Measurements from ENCODE around the gene PRKD3. TPM values are rescaled to one million over a fixed set of nuclear protein-coding genes. Genes with fewer than 3 reads are reported as not detected.
A peak's percentile ranks its signal among the peaks of the same experiment; 100 is the strongest.

Gene PRKD3
- polyA plus RNA-seq, 2 donors: 3.7 to 3.8 TPM

GRCh38 chr2:37330681-37331080 lies 6.0 kb upstream of the PRKD3 start:
- no peaks in the 10 kb centered on the region for H3K36me3 ChIP-seq (ENCODE audit: control insufficient read depth in 2 of 2, insufficient read depth in 2 of 2, low read length in 1 of 2)
- H3K27me3 ChIP-seq (ENCODE audit: control insufficient read depth in 1 of 2, insufficient read depth in 2 of 2, low read length in 2 of 2): no peaks in the 10 kb centered on the region
- H3K4me1 ChIP-seq (ENCODE audit: control insufficient read depth in 2 of 2, insufficient read depth in 2 of 2, low read length in 1 of 2): peaks cover 0 to 2% of the 10 kb centered on the region in 2 donors
- H3K27ac ChIP-seq (ENCODE audit: low read depth in 2 of 2, low read length in 1 of 2): no peak overlapping the region
- H3K9me3 ChIP-seq (ENCODE audit: control insufficient read depth in 2 of 2, insufficient read depth in 1 of 2, low read depth in 1 of 2, low read length in 1 of 2): no peaks in the 10 kb centered on the region
- no peak overlapping the region for H3K4me3 ChIP-seq (ENCODE audit: low read depth in 1 of 2, low read length in 2 of 2)

- Histone ChIP-seq H3K36me3 (ENCODE audit: control insufficient read depth in 2 of 2, insufficient read depth in 2 of 2, low read length in 1 of 2) (no peaks in the 10 kb centered on the region), H3K4me1 (ENCODE audit: control insufficient read depth in 2 of 2, insufficient read depth in 2 of 2, low read length in 1 of 2) (peaks cover 0 to 3% of the 10 kb centered on the region in 2 donors), H3K27ac (ENCODE audit: low read depth in 2 of 2, low read length in 1 of 2) (no peak overlapping the region), H3K27me3 (ENCODE audit: control insufficient read depth in 1 of 2, insufficient read depth in 2 of 2, low read length in 2 of 2) (no peaks in the 10 kb centered on the region), H3K9me3 (ENCODE audit: control insufficient read depth in 2 of 2, insufficient read depth in 1 of 2, low read depth in 1 of 2, low read length in 1 of 2) (no peaks in the 10 kb centered on the region), H3K4me3 (ENCODE audit: low read depth in 1 of 2, low read length in 2 of 2) (no peak overlapping the region)
- 81 to 85% methylated on average over 8 of the region's 8 CpGs for WGBS, 2 donors
Observed at GRCh38 chr2:37326866-37327634, 2.4 kb upstream of the PRKD3 start.

- H3K27me3 ChIP-seq (ENCODE audit: control insufficient read depth in 1 of 2, insufficient read depth in 2 of 2, low read length in 2 of 2): no peaks in the 10 kb centered on the region
- H3K4me3 ChIP-seq (ENCODE audit: low read depth in 1 of 2, low read length in 2 of 2): no peak overlapping the region
- 9 to 12% methylated on average over 2 of the region's 2 CpGs for WGBS, 2 donors
- H3K36me3 ChIP-seq (ENCODE audit: control insufficient read depth in 2 of 2, insufficient read depth in 2 of 2, low read length in 1 of 2): no peaks in the 10 kb centered on the region
- H3K4me1 ChIP-seq (ENCODE audit: control insufficient read depth in 2 of 2, insufficient read depth in 2 of 2, low read length in 1 of 2): peaks cover 0 to 3% of the 10 kb centered on the region in 2 donors
- H3K9me3 ChIP-seq (ENCODE audit: control insufficient read depth in 2 of 2, insufficient read depth in 1 of 2, low read depth in 1 of 2, low read length in 1 of 2): no peaks in the 10 kb centered on the region
- H3K27ac ChIP-seq (ENCODE audit: low read depth in 2 of 2, low read length in 1 of 2): no peak overlapping the region
Observed at GRCh38 chr2:37326285-37326684, 1.7 kb upstream of the PRKD3 start.

DNA sequence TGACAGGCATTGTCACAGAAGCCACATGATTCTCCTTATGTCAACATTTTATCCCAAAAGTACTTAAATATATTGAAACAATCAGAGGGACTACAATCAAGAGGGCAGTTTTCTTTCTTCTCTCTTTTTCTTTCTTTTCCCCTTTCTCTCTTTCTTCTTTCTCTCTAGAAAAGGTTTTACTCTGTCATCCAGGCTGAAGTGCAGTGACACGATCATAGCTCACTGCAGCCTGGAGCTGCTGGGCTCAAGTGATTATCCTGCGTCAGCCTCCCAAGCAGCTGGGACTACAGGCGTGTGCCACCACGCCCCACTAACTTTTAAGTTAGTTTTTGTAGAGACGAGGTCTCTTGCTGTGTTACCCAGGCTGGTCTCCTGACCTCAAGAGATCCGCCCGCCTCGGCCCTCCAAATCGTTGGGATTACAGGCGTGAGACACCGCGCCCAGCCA lies 1.0 kb upstream of the PRKD3 start:
- WGBS, 2 donors: 77 to 83% methylated on average over 12 of the region's 12 CpGs
- Histone ChIP-seq H3K4me3 (ENCODE audit: low read depth in 1 of 2, low read length in 2 of 2) (peak overlapping the region in 1 of 2 donors; percentile 90), H3K9me3 (ENCODE audit: control insufficient read depth in 2 of 2, insufficient read depth in 1 of 2, low read depth in 1 of 2, low read length in 1 of 2) (no peaks in the 10 kb centered on the region), H3K27me3 (ENCODE audit: control insufficient read depth in 1 of 2, insufficient read depth in 2 of 2, low read length in 2 of 2) (no peaks in the 10 kb centered on the region), H3K4me1 (ENCODE audit: control insufficient read depth in 2 of 2, insufficient read depth in 2 of 2, low read length in 1 of 2) (peaks cover 0 to 3% of the 10 kb centered on the region in 2 donors), H3K27ac (ENCODE audit: low read depth in 2 of 2, low read length in 1 of 2) (peak overlapping the region; percentile 65 to 89), H3K36me3 (ENCODE audit: control insufficient read depth in 2 of 2, insufficient read depth in 2 of 2, low read length in 1 of 2) (no peaks in the 10 kb centered on the region)

DNA sequence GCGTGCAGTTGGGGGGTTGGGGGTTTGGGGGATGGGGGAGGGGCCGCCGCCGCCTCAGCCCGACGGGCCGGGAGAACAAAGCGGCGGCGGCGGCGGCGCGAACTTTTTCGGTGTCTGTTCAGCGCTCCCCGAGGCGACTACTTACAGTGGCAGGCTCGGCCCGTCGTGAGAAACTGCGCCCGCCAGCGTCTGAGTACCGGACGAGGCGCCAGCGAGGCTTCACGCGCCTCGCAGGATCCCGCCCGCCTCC lies 172 bp downstream of the PRKD3 start:
- Histone ChIP-seq H3K27me3 (ENCODE audit: control insufficient read depth in 1 of 2, insufficient read depth in 2 of 2, low read length in 2 of 2) (no peaks in the 10 kb centered on the region), H3K4me1 (ENCODE audit: control insufficient read depth in 2 of 2, insufficient read depth in 2 of 2, low read length in 1 of 2) (peaks cover 0 to 3% of the 10 kb centered on the region in 2 donors), H3K9me3 (ENCODE audit: control insufficient read depth in 2 of 2, insufficient read depth in 1 of 2, low read depth in 1 of 2, low read length in 1 of 2) (no peaks in the 10 kb centered on the region), H3K27ac (ENCODE audit: low read depth in 2 of 2, low read length in 1 of 2) (peak overlapping the region; percentile 78 to 89), H3K36me3 (ENCODE audit: control insufficient read depth in 2 of 2, insufficient read depth in 2 of 2, low read length in 1 of 2) (no peaks in the 10 kb centered on the region), H3K4me3 (ENCODE audit: low read depth in 1 of 2, low read length in 2 of 2) (peak overlapping the region; percentile 89 to 90)
- WGBS, 2 donors: 0% methylated on average over 33 of the region's 33 CpGs; no CpG with 5 or more reads in 1 of the 2 donors

DNA sequence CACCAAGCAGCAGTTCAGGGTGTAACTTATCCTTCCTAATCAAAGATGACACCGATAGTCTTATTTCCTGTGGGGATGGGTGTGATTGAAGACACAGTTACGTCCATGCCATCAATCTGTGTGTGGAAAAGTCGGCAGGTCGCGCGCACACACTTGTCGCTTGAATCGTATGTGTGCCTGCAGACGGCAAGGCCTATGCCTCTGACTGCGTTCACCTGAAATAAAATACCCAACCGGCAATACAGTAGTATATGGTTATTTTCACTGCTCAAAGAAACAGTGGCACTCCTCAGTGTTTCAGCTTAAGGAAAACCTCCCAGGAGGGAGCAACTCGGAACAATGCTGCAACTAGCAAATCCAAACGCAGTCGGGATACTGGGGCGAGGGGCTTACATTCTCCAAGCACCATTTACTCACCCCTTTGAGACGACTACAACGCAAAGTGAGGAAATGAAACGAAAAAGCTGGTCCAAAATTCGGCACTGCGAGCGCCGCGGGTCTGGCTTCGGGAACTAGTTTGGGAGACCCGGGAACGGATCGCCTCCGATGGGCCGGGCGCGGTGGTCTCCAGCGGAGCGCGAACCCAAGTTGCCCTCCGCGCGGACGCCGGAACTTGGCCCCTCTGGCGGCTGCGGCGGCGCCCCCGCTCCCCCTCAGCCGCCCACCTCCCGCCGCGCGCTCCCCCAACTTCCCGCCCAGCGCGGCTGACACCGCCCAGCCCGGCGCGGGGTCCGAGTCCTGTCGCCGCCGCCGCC lies 675 bp downstream of the PRKD3 start:
- Histone ChIP-seq H3K9me3 (ENCODE audit: control insufficient read depth in 2 of 2, insufficient read depth in 1 of 2, low read depth in 1 of 2, low read length in 1 of 2) (no peaks in the 10 kb centered on the region), H3K27me3 (ENCODE audit: control insufficient read depth in 1 of 2, insufficient read depth in 2 of 2, low read length in 2 of 2) (no peaks in the 10 kb centered on the region), H3K4me3 (ENCODE audit: low read depth in 1 of 2, low read length in 2 of 2) (peak overlapping the region; percentile 89 to 90), H3K4me1 (ENCODE audit: control insufficient read depth in 2 of 2, insufficient read depth in 2 of 2, low read length in 1 of 2) (peaks cover 0 to 3% of the 10 kb centered on the region in 2 donors), H3K36me3 (ENCODE audit: control insufficient read depth in 2 of 2, insufficient read depth in 2 of 2, low read length in 1 of 2) (no peaks in the 10 kb centered on the region), H3K27ac (ENCODE audit: low read depth in 2 of 2, low read length in 1 of 2) (peak overlapping the region; percentile 78 to 89)
- WGBS, 2 donors: 1% methylated on average over 40 to 61 of the region's 61 CpGs

DNA sequence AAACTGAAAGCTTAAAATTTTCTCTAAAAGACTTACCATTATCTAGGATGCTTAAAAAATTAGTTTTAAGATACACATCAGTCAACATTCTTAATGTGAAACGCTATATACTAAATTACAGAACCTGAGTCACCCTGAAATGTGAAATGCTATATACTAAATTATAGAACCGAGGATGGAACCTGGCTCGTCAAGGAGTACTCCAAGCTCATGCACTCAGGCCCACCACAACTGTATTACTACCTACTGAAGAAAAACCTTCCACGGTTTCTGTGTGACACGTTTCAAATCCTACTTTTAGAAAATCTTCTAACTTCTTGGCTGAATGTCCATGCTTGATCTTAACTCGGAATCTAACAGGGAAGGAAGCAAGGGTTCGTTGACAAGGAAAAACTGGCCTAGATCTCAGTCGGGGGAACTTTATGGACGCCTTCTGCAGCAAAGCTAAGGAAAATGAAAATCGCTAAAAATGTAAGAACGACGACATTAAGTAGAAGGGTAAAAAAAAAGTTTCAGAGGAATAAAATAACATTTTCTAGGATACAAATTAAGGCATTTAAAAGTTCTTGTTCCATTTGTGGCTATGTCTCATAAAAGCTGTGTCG lies 1.4 kb downstream of the PRKD3 start:
- H3K4me1 ChIP-seq (ENCODE audit: control insufficient read depth in 2 of 2, insufficient read depth in 2 of 2, low read length in 1 of 2): peaks cover 0 to 3% of the 10 kb centered on the region in 2 donors
- no peaks in the 10 kb centered on the region for H3K36me3 ChIP-seq (ENCODE audit: control insufficient read depth in 2 of 2, insufficient read depth in 2 of 2, low read length in 1 of 2)
- H3K4me3 ChIP-seq (ENCODE audit: low read depth in 1 of 2, low read length in 2 of 2): peak overlapping the region; percentile 89 to 90
- H3K9me3 ChIP-seq (ENCODE audit: control insufficient read depth in 2 of 2, insufficient read depth in 1 of 2, low read depth in 1 of 2, low read length in 1 of 2): no peaks in the 10 kb centered on the region
- peak overlapping the region in 1 of 2 donors; percentile 89 for H3K27ac ChIP-seq (ENCODE audit: low read depth in 2 of 2, low read length in 1 of 2)
- no peaks in the 10 kb centered on the region for H3K27me3 ChIP-seq (ENCODE audit: control insufficient read depth in 1 of 2, insufficient read depth in 2 of 2, low read length in 2 of 2)
- 17 to 27% methylated on average over 13 of the region's 13 CpGs for WGBS, 2 donors

DNA sequence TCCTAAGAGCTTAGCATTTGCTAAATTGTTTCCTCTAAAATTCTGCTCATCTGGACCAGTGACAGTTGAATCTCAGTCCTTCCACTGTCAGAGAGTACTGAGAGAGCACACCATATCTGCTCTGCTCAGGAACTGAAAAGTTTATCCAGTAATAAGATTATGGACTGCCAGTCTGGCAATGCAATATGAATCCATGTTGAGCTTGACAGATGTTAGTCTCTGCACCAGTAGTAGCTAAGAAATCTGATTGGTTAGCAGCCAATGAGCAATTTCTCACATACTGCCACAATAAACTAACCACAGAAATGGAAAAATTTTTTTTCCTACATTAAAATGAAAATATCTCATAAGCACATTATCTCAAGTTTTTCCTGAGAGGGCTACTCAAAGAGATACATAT lies 2.3 kb downstream of the PRKD3 start:
- H3K9me3 ChIP-seq (ENCODE audit: control insufficient read depth in 2 of 2, insufficient read depth in 1 of 2, low read depth in 1 of 2, low read length in 1 of 2): no peaks in the 10 kb centered on the region
- no peak overlapping the region for H3K27ac ChIP-seq (ENCODE audit: low read depth in 2 of 2, low read length in 1 of 2)
- H3K4me3 ChIP-seq (ENCODE audit: low read depth in 1 of 2, low read length in 2 of 2): no peak overlapping the region
- H3K36me3 ChIP-seq (ENCODE audit: control insufficient read depth in 2 of 2, insufficient read depth in 2 of 2, low read length in 1 of 2): no peaks in the 10 kb centered on the region
- H3K4me1 ChIP-seq (ENCODE audit: control insufficient read depth in 2 of 2, insufficient read depth in 2 of 2, low read length in 1 of 2): peaks cover 0 to 3% of the 10 kb centered on the region in 2 donors
- no peaks in the 10 kb centered on the region for H3K27me3 ChIP-seq (ENCODE audit: control insufficient read depth in 1 of 2, insufficient read depth in 2 of 2, low read length in 2 of 2)

DNA sequence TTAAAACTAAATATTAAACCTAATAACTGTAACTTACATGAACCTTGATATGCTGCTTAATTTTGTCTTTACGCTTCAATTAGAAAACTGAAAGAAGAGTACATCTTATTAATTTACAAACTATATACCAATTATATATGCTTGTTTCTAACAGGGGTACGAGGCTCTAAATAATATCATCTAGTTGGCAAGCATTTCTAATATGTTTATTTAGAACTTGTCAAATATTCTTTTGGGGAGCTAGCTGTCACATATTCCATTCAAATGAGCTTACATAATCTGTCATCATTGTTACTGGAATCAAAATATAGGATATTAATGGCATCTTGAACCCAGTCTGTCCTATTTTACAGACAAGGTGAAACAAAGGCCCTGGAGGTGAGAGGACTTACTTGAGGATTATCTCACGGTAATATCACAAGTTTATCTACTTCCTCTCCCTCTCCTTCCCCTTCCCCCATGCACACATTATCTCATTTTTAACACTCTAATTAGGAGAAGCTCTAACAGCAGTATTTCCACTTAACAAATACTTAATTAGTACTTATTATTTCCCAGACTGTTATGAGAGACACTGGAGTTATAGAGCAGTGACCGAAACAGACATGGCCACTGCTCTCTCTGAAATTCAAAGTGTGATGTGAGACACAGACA lies 3.5 kb downstream of the PRKD3 start:
- Histone ChIP-seq H3K4me1 (ENCODE audit: control insufficient read depth in 2 of 2, insufficient read depth in 2 of 2, low read length in 1 of 2) (peaks cover 0 to 3% of the 10 kb centered on the region in 2 donors), H3K27me3 (ENCODE audit: control insufficient read depth in 1 of 2, insufficient read depth in 2 of 2, low read length in 2 of 2) (no peaks in the 10 kb centered on the region), H3K27ac (ENCODE audit: low read depth in 2 of 2, low read length in 1 of 2) (no peak overlapping the region), H3K36me3 (ENCODE audit: control insufficient read depth in 2 of 2, insufficient read depth in 2 of 2, low read length in 1 of 2) (no peaks in the 10 kb centered on the region), H3K9me3 (ENCODE audit: control insufficient read depth in 2 of 2, insufficient read depth in 1 of 2, low read depth in 1 of 2, low read length in 1 of 2) (no peaks in the 10 kb centered on the region), H3K4me3 (ENCODE audit: low read depth in 1 of 2, low read length in 2 of 2) (no peak overlapping the region)
- 69 to 71% methylated on average over 4 of the region's 4 CpGs for WGBS, 2 donors

Measured in esophagus (tissue), 2 donors.